ENCODE data around the gene DCLRE1A. TPM values are rescaled to one million over a fixed set of nuclear protein-coding genes. Genes with fewer than 3 reads are reported as not detected.

Gene DCLRE1A
- total and polyA plus RNA-seq, 10 of the 15 experiments (the other 5 are each of a cell fraction or from before 2014, with no cell fraction given): 4.8 to 29.8 (median 14.0) TPM

- CTCF ChIA-PET: interaction anchor here (1.0 kb wide), 1 partner anchor 71 kb away, joined by 4 read pairs; no protein-coding TSS in a partner anchor
- H3K27ac ChIP-seq (ENCODE audit: control insufficient read depth, insufficient read depth): no peak overlapping the region
- DNase-seq (ENCODE audit: low read depth, low spot score): no peak
- H3K9me3 ChIP-seq (replicated peaks; ENCODE audit: control insufficient read depth, insufficient read depth, low read length): no peaks in the 10 kb centered on the region; the same call in 2 of the 3 replicates
- SMC1A ChIA-PET (ENCODE audit: uncharacterized antibody, unreplicated experiment): interaction anchor here (0.8 to 1.2 kb wide), 2 partner anchors 10 to 114 kb away, joined by 3 read pairs; no protein-coding TSS in a partner anchor
- H3K36me3 ChIP-seq (ENCODE audit: control insufficient read depth in 2 of 2, insufficient read depth in 2 of 2, low read length in 1 of 2): peaks cover 0 to 1% of the 10 kb centered on the region in 2 experiments; a peak in 1 of 4 replicates
- no peak overlapping the region for H3K4me3 ChIP-seq
- no peak overlapping the region for H3K4me2 ChIP-seq (ENCODE audit: control insufficient read depth, insufficient read depth)
- intact Hi-C loops (cut with micrococcal nuclease; ENCODE audit: unreplicated experiment): no loop called here
- no peak for ATAC-seq
- H4K20me1 ChIP-seq (ENCODE audit: control insufficient read depth, insufficient read depth): no peaks in the 10 kb centered on the region
- in situ Hi-C loops (cut with MboI): no loop called here
- FAIRE-seq: no peak
- RAD21 ChIA-PET (ENCODE audit: unreplicated experiment): interaction anchor here (1.2 kb wide), 1 partner anchor 20 kb away, joined by 3 read pairs; no protein-coding TSS in a partner anchor
- no peaks in the 10 kb centered on the region; the same call in 1 of the 2 replicates for H3K4me1 ChIP-seq (ENCODE audit: control insufficient read depth, insufficient read depth, low read length)
- WGBS (ENCODE audit: insufficient coverage, insufficient replicate concordance, low lambda C conversion rate, missing lambda C conversion rate): 98% methylated on average over 2 of the region's 2 CpGs
- H3K27me3 ChIP-seq (replicated peaks in 1 of 2; ENCODE audit: control insufficient read depth in 2 of 2, insufficient read depth in 2 of 2, low read length in 1 of 2): no peaks in the 10 kb centered on the region
- no peak overlapping the region for H2AFZ ChIP-seq (ENCODE audit: control insufficient read depth, low read depth, low read length)
- peaks cover 6% of the 10 kb centered on the region for H3K79me2 ChIP-seq (ENCODE audit: control insufficient read depth, insufficient read depth, low read length)
- POLR2A ChIA-PET: no interaction called here
- H3K9ac ChIP-seq (ENCODE audit: control insufficient read depth, insufficient read depth, low read length): no peak overlapping the region
- no TSS peak for BruUV-seq (replicated peaks)
- TF ChIP-seq RFX5 (IDR thresholded peaks at IDR 0.05; ENCODE audit: low read depth, low read length): no peak
- TF ChIP-seq BCL11A (IDR thresholded peaks at IDR 0.05; ENCODE audit: low read depth, low read length): no peak
- TF ChIP-seq NR2C2 (IDR thresholded peaks at IDR 0.05; ENCODE audit: borderline replicate concordance, control insufficient read depth, insufficient read length, low read depth): no peak
- TF ChIP-seq TAF1 (IDR thresholded peaks at IDR 0.05; ENCODE audit: borderline replicate concordance, low read depth, low read length): no peak
- TF ChIP-seq MEF2B (IDR thresholded peaks at IDR 0.05; ENCODE audit: partially characterized antibody, poor library complexity, severe bottlenecking): no peak
- TF ChIP-seq GATAD2B (conservative IDR thresholded peaks at IDR 0.05; ENCODE audit: low read depth): no peak
- no peak for TF ChIP-seq SKIL (IDR thresholded peaks at IDR 0.05; ENCODE audit: low read depth, poor library complexity, severe bottlenecking)
- TF ChIP-seq POU2F2 (IDR thresholded peaks at IDR 0.05; ENCODE audit: borderline replicate concordance, low read depth, low read length): no peak
- no peak for TF ChIP-seq YY1 (IDR thresholded peaks at IDR 0.05; ENCODE audit: low read depth, low read length)
- TF ChIP-seq SIX5 (IDR thresholded peaks at IDR 0.05; ENCODE audit: low read depth, low read length, severe bottlenecking): no peak
- TF ChIP-seq CBFB (IDR thresholded peaks at IDR 0.05; ENCODE audit: low read depth): no peak
- TF ChIP-seq CREB1 (IDR thresholded peaks at IDR 0.05; ENCODE audit: low read depth): no peak
- TF ChIP-seq ZBTB11 (CRISPR knock-in tag; IDR thresholded peaks at IDR 0.05): no peak
Observed at GRCh38 chr10:113869789-113870188, 15.9 kb upstream of the DCLRE1A start.

All from GM12878 (cell line).